Measurements from ENCODE around the gene TTLL5.
"Not testable (repeated sequence)": the region's sequence is repeated elsewhere in the genome, so short reads cannot be mapped to it uniquely, and the experiment has no call there.

The TTLL5 gene

DNA sequence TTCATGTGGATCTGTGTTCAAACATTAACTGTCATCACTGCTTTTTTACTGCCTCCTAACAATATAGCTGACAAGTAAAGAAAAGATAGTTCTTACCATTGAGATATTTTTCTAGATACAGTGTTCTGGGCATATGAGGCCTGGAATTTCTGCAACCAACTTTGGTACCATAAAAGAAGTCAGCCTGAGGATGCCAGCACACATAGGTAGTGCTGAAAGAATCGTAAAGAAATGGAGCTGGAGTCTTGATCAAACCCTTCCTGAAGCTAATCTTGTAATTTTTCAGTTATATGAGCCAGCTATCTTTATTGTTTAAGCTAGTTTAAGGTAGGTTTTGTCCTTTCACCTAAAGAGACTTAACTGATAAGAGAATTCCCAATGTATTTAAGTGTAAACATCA, 11.7 kb upstream of the TTLL5 start:
- DNase-seq: no peak

DNA sequence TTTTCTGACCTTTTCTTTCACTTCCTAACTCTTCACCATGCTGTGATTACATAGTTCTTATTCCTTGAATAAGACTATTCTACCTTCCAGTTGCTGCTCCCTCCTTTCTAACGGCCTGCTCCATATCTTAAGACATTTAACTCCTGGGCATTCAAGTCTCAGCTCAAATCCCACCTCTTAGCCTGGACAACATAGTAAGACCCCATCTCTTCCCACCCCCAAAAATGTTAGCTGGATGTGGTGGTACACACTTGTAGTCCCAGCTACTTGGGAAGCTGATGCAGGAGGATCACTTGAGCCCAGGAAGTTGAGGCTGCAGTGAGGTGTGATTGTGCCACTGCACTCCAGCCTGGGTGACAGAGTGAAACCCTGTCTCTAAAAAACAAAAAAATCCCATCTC, 11.3 kb upstream of the TTLL5 start:
- no peak for DNase-seq

DNA sequence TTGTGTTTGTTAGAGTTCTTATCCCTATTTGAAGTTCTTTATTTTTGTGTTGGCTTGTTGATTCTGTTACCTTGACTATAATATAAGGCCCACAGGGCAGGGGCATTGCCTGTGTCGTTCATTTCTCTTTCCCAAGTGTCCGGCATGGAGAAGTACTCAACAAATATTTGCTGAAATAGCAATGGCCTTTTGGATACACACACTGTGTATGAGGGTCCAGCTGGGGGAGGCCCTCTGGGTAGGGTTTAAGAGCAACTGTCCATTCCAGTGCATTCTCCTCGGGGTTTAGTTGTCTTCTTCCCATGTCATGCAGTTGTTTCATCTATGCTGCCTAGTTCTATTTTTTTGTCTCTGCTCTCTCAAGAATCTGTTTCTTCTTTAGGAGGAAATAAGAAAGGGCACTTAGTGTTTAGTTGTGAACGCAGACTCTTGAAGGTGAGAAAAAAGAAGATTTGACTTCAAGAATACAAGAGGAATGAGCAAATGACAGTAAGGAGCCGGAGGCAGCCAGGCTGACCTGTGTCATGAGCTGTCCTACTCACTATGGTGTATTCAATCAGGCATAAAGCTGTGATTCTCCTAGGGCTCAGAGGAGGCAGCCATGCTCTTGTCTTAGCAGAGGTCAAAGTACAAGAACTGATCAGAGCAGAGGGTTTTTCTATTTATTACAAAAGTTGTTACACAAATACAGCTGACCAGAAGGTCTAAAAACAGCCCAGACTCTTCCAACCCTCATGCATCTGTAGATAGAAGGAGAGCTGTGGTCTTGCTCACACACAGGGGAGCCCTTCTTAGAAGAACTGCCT, 10.6 kb upstream of the TTLL5 start:
- DNase-seq: peak; percentile 19

DNA sequence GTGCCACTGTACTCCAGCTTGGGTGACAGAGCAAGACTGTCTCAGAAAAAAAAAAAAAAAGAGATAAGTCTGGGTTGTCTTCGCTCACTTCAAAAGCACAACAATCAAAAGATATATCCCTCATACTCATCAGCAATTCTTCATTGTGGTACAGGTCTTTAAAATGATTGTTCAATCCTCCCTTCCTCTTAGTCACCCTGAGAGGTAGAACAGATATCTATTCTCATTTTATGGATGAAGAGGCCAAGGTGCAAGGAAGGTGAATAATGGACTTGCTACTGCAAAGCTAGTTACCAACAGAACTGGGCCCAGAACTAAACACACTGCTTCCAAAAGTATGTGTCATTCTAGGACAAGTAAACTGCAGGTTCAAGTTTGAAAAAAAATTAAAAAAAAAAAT, 7.5 kb upstream of the TTLL5 start:
- DNase-seq: no peak

DNA sequence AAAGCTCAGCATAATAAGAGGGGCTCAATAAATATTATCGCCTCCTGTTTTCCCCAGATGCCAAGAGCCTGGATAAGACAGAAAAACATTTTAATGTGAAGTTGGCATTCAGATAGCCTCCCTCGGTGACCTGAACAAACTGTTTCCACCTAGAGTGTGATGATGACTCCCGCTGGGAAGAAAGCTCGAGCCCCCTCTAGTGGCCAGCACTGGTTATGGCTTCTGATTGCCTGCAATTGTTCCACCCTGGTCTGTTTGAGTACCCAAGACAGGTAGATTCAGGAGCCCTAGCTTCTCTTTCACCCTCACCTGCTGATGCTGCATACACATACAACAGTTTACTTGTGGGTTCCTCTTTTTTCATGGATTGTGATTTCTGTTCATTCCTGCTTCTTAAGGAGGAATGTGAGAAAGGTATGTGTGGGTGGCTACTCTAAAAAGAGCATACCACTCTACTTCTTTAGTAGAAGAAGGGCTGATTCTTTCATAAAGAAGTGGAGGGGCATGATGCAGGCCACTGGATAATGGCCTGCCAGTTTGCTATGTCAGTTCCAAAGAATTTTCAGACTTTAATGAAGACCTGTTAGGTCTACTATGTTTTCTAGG, 6.8 kb upstream of the TTLL5 start:
- DNase-seq: peak; percentile 76

DNA sequence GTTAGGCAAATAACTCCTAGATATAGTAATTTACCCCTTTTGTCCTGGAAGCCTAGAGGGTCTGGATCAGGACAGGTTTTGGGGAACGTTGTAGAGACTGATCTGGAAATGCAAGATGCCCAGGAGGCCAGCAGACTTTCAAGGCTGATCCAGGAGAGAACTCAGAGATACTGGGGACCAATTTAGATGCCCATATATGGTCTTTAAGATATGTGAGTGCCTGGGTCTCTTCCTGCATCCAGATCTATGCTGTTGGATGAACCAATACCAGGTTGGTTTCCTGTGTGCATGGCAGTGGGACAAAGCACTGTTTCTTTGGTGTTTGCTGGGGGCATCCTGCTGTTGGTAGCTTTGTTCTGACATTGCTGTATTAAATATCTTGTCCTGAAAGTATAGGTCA, 5.8 kb upstream of the TTLL5 start:
- DNase-seq: no peak

DNA sequence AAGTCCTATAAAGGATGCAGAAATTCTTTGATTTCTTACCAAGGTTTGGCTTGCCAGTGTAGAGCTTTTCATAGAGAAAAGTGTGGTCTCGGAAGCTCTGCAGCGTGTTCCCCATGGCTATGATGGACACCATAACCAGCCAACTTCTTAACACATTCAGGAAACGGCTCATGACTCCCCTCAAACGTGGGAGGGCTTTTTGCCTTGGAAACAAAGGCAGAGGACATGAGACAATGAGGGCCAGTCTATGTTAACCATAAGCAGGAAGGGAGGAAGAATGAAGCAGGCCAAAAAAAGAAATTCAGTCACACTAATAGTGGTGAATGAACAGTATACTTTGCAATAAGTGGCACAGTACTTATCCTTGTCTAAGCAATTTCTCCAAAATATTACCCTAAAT, 3.7 kb upstream of the TTLL5 start:
- DNase-seq: no peak

DNA sequence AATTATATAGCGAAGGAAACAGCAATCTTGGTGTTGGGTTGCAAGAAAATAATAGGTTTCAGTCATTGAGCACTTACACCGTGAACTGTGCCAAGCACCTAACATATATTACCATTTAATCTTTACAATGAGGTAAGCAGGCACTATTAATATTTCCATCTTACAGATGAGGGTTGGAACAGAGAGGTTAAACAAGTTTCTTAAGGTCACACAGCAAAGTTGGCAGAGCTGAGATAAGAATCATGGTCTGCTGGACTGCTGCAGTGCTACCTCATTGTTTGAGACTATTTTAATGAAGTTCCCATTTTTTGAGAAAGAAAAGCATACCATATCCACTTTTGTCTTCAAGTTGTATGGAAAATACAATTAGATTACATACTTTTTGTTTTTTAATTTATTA, 2.1 kb upstream of the TTLL5 start:
- no peak for DNase-seq

DNA sequence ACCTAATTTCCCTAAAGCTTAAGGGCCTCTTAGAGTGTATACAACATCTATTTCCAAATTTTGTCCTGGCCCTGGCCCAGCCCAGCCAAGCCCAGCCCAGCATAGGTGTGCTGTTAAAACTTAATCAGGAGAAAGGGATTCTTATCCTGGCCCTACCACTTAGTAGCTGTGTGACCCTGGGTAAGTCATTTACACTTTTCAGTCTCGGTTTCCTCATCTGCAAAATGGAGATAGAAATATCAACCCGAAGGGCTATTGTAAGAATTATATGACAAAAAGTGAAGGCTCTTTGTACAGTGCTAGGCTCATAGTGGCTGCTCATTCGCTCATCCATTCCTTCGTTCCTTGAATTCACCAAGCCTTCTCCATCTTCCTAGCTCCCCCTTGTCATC, 812 bp upstream of the TTLL5 start:
- no peak for DNase-seq

DNA sequence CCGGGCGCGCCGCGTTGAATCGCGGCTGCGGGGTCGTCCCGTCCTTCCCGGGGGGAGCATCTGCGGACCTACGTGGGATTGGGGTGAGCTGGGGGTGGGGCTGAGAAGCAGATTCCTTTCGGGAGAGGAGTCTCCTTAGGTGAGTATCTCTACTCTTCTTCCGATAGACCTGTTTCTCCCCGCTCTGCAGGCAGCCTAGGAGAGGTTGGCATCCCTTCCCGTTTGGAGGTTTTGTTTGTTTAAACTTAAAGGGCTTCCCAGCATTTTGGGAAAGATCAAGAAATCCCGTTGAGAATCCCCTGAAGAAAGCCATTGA, 411 bp downstream of the TTLL5 start:
- DNase-seq: no peak

DNA sequence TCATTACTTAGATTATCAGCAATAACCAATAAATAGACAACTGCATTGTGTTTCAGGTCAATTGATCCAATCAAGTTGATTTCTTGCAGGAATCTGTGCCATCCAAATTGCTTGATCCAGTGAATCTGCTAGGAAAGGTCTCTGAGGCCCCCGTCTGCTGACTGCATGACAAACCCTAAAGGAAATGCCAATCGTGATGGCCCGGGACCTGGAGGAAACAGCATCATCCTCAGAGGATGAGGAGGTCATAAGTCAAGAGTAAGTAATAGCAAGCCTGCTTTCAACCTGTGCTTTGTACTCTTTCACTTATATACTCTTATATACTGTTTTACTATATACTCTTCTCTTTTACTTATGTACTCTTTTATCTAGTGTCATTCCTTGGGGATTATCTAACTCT, 1.9 kb downstream of the TTLL5 start:
- DNase-seq: no peak

DNA sequence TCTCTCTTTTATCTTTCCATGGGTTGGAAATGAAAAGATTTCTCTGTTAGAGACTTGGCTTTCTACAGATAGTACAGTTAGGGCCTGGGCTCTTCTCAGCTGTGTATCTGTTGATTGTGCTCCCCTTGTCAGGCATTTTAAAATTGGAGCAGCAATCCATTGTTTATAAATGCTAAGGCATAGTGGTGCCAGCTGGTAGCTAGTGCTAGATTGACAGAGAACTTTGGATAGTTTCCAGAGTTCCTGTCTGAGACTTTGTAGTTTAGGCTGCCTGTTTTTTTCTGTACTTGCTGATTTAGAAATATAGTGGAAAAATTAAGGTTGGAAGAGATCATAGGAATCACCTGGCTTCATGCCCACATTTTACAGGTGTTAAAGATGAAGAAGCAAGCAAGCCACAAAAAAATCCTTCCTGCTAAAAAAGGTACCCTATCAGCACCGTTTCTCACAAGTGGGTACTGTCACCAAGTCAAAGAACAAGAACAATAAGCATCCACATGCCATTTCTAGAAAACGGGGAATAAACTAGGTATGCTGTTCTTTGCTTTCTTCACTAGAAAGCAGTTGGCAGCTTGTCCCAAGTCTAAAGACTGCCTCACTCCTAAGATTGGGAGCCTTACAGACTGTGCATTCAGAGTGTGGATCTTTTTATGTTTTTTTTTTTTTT, 6.2 kb downstream of the TTLL5 start:
- no peak for DNase-seq

DNA sequence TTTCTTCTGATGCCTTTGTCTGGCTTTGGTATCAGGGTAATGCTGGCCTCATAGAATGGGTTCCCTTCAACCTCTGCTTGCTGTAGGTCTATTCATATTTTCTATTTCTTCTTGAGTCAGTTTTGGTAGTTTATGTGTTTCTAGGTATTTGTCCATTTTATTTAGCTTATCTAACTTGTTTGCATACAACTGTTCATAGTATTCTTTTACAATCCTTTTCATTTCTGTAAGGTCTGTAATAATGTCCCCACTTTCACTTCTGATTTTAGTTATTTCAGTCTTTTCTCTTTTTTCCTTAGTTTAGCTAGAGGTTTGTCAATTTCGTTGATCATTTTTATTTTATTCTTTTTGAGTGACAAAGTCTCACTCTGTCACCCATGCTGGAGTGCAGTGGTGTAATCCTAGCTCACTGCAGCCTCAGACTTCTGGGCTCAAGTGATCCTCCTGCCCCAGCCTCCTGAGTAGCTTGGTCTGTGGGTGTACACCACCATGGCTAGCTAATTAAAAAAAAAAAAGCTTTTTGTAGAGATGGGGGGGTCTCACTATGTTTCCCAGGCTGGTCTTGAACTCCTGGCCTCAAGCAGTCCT, 11.7 kb downstream of the TTLL5 start:
- no peak for DNase-seq

DNA sequence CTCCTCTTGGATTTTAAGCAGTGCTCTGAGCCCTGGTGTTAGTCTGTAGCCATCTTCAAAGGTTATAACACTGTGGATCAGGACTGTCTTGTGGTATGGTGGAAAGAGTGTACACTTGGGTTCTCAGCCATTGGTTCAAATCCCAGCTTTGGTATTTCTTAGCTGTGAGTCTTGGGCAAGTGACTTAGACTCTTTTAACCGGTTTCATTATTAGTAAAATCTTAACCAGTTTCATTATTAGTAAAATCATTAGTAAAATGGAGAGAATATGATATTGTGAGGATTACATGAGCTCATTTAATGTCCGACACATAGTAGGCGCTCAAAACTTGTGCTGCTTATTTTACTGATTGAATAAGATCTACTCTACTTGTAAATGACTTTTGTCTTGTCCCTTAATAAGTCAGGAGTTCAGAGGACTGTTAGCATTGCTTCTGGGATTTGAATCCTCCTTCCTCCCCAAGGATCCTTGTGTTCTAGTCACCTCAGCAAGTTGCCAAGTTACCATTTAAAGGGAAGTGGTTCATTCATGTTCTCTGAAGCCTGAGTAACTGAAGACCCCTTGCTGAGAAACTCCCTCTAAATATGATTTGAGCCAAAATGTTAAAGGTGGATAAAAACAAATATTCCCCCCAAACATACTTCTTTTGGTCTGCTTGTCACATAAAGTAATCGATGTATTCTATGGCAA, 12.4 kb downstream of the TTLL5 start:
- DNase-seq: no peak

DNA sequence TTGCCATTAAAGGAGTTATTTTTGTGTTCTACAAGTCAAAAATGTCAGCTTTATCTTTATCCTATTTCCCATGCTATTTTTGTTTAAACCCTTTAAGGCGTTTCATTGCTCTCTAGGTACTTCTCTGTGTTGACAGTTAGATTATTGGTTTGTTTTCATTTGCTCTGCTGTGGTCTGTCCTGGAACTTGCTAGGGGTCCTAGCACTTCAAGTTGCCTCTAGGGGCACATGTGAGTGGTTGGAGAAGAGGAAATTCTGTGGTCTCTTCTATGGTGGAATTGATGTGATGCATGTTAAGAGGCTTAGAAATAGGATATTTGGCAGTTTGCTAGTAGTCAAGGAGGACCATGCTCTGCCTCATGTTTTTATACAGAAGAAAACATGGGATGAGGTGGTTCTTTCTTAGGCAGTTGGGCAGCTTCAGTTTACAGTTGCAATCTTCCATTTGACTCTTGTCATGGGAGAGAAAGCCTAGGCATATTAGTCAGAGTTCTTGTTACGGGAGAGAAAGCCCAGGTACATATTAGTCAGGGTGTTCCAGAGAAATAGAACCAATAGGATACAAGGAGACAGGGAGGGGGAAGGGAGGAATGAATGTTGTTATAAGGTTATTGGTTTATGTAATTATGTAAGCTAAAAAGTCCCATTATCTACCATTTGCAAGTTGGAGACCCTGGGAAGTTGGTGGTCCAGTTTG, 14.4 kb downstream of the TTLL5 start:
- DNase-seq: no peak

DNA sequence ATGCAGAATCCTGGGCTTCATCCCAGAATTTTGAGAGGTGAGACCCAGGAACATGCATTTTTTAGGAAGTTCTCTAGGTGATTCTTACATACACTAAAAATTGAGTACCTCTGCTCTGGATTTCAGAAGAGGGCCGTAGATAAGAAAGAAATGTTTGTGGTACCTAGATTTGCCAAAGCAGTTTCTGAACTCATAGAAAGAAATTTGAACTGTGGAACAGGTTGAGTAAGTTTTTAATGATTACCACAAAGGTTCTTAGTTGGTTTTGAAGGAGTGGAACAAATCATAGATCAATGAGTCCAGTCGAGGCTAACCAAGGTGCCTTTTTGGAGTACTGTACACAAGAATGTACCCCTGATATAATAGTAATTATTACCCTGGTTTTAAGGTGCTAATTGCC, 24.9 kb downstream of the TTLL5 start:
- DNase-seq: no peak

DNA sequence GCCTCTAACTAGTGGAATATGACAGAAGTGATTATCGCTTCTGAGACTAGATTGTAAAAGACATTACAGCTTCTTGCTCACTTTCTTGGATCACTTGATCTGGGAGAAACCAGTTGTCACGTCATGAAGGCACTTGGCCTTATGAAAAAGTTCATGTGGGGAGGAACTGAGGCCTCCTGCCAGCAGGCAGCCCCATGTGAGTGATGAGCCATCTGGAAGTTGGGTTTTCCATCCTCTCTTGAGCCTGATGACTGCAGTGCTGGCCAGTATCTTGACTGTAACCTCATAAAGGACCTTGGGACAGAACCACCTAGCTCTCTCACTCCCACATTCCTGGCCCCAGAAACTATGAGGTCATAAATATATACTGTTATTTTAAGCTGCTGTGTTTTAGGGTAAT, 28.0 kb downstream of the TTLL5 start:
- DNase-seq: no peak

DNA sequence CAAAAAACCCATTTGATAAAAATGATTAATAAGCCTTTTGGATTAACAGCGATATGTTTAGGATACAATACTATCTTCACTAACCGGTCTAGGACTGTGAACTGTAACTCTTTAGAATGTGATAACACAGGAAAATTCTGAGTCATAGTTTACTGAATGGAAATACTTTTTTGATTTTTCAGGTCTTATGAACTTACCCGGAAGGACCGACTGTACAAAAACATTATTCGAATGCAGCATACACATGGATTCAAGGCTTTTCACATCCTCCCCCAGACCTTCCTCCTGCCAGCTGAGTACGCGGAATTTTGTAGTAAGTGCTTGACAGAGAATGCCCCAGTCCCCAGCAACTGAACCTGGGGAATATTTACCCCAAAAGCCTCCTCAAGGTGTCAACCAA, 29.0 kb downstream of the TTLL5 start:
- DNase-seq: no peak

DNA sequence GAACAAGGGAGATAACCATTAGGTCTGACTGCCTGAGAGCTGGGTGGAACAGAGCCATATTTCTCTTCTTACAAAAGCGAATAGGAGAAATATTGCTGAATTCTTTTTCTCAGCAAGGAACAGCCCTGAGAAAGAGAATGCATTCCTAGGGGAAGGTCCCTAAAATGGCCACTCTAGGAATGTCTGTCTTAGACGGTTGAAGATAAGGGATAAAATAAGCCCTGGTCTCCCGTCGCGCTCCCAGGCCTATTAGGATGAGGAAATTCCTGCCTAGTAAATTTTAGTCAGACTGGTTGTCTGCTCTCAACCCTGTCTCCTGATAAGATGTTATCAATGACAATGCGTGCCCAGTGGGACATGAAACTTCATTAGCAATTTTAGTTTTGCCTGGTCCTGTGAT, 34.0 kb downstream of the TTLL5 start:
- not testable (repeated sequence) for DNase-seq

DNA sequence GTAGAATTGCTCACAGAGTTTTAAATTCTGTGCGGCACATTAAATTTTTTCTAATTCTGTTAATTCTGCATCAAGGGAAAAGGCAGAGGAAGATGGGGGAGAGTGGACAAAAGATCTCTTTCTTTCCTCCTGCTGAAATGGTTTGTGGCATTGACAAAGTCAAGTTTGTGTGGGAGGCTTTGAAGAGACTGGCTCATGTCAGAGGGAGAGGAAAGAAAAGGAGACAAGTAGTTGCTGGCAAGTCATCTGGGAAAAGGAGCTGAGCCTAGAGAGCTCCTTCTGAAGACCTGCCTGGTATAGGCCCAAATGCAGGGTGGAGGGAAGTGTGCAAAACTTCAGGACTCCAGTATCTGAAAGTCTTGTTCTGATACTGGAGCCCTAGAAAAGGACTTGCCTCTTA, 36.3 kb downstream of the TTLL5 start:
- DNase-seq: no peak

DNA sequence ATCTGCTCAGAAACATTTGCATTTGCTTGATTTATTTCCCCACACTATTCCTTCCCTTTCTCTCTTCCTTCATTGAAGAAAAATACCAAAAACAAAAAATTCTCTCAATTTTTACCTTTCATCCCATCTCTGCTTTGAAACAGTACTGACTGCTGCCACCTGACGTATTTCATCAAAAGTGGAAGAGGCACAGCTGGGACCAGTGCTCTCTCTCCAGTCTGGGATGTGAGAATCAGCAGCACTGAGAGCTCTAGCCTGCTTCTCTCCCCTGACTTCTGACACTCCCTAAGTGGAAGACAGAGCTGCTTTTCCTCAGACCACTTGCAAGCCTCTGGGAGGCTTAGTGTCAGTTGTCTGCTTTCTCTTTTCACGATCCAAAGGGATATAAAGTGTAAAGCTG, 36.9 kb downstream of the TTLL5 start:
- no peak for DNase-seq

DNA sequence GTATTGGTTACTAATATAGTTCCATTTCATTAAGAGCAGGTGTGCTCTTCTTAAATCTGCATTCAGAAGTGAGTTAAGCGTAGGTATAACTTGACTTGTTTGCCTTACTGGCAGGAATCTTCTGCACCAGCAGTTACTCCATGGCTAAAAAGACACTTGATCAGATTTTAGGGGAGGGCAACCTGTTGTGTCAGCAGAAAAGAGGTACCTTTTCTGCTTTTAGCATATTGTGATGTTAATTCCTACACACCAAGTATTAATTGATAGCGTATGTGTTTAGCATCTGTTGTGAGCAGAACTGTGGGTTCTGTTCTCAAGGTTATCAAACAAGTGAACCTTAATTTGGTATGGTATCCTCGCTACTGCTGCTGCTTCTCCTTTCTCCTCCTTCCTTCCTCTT, 38.3 kb downstream of the TTLL5 start:
- DNase-seq: no peak

DNA sequence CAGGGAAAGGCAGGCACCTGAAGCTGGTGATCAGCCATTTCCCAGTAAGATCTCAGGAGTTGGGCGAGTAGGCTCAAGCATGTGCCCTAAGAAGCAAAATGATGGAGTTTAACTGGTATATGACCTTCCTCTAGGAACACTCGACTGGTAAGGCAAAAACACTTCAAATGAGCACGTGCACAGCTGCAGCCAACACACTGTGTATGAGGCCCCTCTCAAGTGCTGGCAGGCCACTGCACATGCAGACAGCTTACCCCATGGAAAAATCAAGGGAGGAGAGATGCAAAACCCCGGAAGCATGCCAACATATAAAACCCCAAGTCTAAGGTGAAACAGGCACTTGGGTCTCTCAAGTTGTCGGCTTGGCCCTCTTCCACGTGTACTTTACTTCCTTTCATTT, 39.2 kb downstream of the TTLL5 start:
- DNase-seq: no peak

All from DMS53 (cell line).